OCI-LY7 (cell line): ENCODE measurements around the gene TAF10.

Experiments
- EZH2phosphoT487 ChIP-seq: fragments of 200-600 bp; sonication (generic); IDR thresholded peaks from 2 replicates; pipeline ENCODE4 v1.6.1; 2018; ENCODE audit warnings: low read depth, borderline replicate concordance, mild to moderate bottlenecking, mixed run types, antibody characterized with exemption, low read length, moderate library complexity, mixed read lengths
- TF ChIP-seq, protein P1 (sequence below): fragments of 200-600 bp; sonication (generic); conservative IDR thresholded peaks from 2 replicates; pipeline ENCODE4 v1.5.1; 2014; ENCODE audit warnings: mild to moderate bottlenecking, antibody characterized with exemption, low read length, moderate library complexity, mixed read lengths

DNA sequence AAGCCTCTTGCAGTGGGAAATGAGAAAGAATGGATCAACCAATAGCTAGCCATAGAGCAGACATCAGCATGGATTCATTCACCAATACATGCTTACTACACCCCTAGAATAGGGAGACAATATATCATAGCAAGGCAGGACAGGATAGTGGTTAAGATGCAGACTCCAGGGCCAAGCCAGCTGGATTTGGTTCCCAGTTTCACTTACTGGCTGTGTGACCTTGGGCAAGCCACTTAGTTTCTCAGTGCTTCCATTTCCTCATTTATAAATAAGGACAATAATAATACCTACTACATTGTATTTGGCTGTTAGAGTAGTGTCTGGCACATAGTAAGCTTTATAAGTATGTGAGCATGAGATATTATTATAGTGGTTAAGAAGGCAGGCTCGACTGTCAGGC lies 36.5 kb upstream of the TAF10 start:
- TF ChIP-seq, protein P1, sequence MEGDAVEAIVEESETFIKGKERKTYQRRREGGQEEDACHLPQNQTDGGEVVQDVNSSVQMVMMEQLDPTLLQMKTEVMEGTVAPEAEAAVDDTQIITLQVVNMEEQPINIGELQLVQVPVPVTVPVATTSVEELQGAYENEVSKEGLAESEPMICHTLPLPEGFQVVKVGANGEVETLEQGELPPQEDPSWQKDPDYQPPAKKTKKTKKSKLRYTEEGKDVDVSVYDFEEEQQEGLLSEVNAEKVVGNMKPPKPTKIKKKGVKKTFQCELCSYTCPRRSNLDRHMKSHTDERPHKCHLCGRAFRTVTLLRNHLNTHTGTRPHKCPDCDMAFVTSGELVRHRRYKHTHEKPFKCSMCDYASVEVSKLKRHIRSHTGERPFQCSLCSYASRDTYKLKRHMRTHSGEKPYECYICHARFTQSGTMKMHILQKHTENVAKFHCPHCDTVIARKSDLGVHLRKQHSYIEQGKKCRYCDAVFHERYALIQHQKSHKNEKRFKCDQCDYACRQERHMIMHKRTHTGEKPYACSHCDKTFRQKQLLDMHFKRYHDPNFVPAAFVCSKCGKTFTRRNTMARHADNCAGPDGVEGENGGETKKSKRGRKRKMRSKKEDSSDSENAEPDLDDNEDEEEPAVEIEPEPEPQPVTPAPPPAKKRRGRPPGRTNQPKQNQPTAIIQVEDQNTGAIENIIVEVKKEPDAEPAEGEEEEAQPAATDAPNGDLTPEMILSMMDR = no peak
- no peak for TF ChIP-seq EZH2phosphoT487
